GM10847 (cell line): ENCODE results near the gene STPG2.

Source experiments
- POLR2A ChIP-seq: IDR thresholded peaks from 2 replicates; pipeline ENCODE4 v1.6.1; 2011; ENCODE audit not compliant: insufficient read length; ENCODE audit errors: extremely low read depth

The STPG2 gene

DNA sequence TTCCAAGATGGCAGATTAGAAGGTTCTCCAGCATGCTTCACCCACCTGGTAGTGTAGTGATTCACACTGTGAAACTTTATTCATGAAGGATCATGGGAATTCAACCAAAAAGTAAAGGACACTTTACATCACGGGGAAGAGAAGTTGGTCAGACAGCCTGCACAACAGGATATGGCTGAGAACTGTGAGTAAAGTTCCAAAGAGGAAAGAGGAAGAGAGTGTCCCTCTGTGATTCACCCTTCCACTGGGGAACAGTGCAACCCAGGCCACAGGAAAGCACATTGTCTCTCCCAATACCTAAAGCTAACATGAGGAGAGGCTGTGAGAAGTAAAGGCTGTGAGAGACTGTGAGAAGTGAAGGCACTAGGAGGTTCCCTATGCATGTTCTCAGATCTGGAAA, 137.2 kb downstream of the STPG2 start:
- TF ChIP-seq POLR2A = no peak

- no peak for TF ChIP-seq POLR2A
Measured at GRCh38 chr4:98000940-98001339, 142.3 kb downstream of the STPG2 start.

DNA sequence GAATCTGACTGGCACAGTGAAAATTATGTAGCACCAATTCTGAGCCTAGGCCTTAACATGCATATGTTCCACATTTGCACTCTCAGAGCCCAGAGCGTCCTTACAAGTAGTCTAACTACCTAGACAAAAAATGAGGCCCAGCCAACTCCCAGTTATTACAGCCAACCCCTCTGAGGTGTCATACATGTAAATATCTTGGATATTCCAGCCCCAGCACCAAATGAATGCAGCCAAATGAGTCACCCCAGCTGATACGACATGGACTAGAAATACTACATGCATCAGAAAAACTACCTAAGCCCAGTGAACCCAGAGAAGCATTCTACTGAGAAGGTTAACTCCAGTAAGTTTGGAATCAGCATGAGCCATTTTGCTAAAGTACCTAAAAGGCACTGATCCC, 145.1 kb downstream of the STPG2 start:
- no peak for TF ChIP-seq POLR2A

DNA sequence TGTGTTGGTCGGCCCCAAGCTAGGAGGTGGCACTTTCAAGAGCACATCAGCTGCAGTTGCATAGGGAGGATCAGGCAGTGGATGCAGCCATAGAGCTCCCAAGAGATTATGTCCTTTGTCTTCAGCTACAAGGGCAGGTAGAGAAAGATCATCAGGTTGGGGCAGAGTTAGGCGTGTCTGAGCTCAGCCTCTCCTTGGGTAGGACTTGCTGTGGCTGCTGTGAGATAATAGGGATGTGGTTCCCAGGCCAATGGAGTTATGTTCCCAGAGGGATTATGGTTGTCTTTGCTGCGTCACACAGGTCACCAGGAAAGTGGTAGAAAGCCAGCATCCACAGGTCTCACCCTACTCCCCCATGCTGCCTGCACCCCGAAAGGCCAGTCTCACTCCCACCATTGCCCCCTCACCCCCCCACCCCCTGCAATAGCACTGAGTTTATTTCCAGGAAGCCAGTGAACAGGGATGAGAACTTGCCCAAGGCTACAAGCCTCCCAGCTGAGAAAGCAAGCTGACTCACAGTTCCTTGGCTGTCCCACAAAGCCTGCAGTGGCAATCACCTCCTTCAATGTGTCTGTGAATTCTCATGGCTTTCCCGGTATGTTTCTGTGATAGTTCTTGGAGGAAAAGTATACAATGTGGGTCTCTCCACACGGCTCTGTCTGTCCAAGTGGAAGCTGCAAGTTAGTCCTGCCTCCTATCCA, 148.4 kb downstream of the STPG2 start:
- TF ChIP-seq POLR2A = no peak

- TF ChIP-seq POLR2A = no peak
Measured at GRCh38 chr4:97990409-97990808, 152.9 kb downstream of the STPG2 start.

DNA sequence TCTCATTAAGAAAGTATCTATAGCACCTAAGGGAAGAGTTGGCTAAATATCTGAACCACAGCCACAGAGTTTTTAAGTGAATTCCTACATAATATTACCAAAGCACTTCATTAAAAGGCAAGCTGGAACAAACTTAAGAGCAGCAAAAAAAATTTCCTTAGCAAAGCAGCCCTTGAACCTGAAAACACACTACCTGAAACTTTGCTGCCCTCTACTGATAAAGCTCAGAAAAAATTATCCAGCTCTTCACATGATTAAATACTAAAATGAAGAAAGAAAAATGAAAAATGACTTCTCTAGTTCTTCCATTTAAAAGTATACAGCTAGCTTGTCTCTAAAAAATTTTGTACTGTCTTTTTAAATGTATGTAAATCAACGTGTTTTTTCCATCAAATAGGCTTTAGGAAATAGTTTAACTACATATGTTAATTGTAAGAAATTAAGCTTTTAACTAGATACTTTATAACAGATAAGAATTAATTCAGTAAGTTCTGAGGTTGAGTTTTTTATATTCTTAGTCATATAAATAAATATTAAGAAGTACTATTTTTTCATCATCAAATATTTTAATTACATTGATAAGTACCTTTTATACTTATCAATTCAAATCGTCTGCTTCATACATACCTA, 156.1 kb downstream of the STPG2 start:
- no peak for TF ChIP-seq POLR2A

DNA sequence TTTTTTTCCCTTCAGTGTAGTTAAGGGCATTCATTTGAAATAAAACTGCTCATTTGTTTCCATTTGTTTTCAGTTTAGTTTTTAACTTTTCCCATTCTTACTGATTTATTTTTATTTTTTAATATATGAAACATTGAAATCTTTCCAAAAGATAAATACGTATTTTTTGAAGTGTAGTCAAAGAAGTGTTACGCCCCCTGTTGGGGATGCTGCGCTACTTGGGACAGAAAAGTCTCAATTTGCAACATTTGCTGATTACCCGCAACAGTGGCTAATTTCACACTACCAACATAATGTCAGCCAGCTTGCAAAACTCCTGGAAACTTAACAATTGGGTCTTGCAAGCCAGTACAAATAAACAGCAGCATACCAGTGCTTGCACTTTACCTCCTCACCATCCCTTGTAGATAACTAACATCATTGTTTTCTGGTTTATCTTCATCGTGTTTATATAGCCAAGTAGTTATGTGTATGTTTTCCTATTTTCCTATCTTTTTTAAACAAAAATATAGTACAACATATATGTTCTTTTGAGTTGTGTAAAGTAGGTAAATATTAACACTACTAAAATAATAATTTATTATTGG, 158.6 kb downstream of the STPG2 start:
- no peak for TF ChIP-seq POLR2A

DNA sequence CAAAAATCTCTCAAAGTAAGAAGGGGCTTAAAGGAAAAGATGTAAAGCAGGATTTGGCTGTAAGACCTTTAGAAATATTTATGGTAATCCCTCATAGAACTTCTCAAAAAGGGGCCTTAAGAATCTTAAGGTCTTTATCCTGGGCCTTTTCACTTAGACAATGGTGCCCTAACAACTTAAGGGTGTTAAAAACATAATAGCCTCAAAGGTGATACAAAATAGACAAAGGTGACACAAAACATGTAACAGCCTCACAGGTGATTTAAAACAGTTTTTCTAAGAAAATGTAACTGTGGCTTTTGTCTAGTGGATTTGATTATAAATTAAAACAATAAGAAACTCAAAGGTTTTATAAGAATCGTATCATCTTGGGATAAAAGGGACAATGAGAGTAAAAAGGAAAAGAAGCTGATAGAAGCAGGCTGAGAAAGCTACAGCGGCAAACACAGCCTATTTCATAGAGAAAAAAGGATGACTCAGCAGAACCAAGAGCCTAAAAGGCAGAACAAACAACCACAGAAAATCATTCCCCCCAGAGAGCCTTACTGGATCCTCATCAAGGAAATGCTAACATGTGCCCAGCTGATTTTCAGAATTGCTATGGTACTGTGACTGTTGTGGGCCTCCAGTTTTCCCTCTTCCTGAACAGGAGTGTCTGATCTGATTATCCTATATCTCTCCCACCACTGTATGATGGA, 164.3 kb downstream of the STPG2 start:
- TF ChIP-seq POLR2A = no peak

GRCh38 chr4:97953171-97953941, 189.9 kb downstream of the STPG2 start:
- TF ChIP-seq POLR2A = no peak

GRCh38 chr4:97952763-97953162, 190.5 kb downstream of the STPG2 start:
- TF ChIP-seq POLR2A = no peak

DNA sequence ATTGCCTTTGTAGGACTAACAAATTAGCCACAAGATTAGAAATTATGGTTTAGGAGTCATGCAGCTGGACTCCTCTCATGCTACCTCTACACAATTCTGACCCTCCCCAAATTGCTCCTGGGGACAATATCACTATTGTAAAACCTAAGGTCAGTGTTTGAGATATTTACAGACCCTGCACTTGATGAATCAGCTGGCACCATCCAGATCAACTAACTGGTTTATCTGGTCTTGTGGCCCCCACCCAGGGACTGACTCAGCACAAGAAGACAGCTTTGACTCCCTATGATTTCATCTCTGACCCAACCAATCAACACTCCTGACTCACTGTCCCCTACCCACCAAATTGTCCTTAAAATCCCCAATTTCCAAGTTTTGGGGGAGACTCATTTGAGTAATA, 192.4 kb downstream of the STPG2 start:
- TF ChIP-seq POLR2A = no peak

DNA sequence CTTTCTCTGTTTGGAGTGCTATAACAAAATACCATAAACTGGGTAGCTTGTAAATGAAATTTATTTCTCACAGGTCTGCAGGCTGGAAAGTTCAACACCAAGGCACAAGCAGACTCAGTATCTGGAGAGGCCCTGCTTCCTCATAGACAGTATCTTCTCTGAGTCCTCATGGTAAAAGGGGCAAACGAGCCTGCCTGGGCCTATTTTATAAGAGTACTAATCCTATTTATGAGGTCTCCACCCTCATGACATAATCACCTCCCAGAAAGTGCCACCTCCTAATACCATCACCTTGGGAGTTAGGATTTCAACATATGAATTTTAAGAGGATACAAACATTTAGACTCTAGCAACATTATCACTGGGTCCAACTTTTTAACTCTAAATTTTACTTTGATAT, 200.3 kb downstream of the STPG2 start:
- no peak for TF ChIP-seq POLR2A

- no peak for TF ChIP-seq POLR2A
Measured at GRCh38 chr4:97942137-97942536, 201.1 kb downstream of the STPG2 start.

GRCh38 chr4:97938141-97938540, 205.1 kb downstream of the STPG2 start:
- TF ChIP-seq POLR2A = no peak

DNA sequence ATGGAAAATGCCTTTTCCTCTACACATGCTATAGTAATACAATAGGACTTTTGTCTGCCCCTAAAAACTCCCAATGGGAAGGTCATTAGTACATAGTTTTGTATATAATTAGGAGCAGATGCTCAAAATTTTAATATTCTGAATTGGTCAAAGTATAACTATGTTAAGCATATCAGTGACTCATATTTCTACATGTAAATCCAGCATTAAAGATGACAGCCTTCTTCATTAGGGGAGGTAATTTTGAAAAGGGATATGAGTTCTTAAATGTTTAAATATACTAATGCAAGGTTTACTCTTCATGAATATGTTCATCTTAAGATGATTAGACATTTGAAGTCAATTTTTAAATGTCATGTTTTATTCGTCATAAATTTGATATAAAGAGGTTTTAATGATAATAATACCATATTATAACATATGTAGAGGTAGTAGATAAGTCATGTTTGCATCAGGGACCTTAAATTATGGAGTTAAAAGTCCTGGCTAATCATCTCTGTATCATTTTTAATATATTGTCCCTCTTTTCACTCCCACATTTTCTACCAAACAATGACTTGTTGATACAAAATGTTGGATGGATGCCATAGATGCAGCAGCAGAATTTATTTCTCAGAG, 218.8 kb downstream of the STPG2 start:
- no peak for TF ChIP-seq POLR2A
